ENCODE results near the gene RBCK1.
A peak's percentile ranks its signal among the peaks of the same experiment; 100 is the strongest.
"Not testable (repeated sequence)": the region's sequence is repeated elsewhere in the genome, so short reads cannot be mapped to it uniquely, and the experiment has no call there.

RBCK1 gene

GRCh38 chr20:407953-408842, at the start of gene RBCK1:
RBCK1 (plus strand) TSS chr20:408299; CDS start chr20:408758, 459 bp downstream.
- peak within 1 kb of the TSS; percentile 99 for H3K4me3 ChIP-seq (ENCODE audit: low read depth, low read length)
- peak; percentile 47 for DNase-seq (ENCODE audit: low read depth)

- no peak for DNase-seq (ENCODE audit: low read depth)
- no peak overlapping the region for H3K4me3 ChIP-seq (ENCODE audit: low read depth, low read length)
Observed at GRCh38 chr20:358891-359555, 49.1 kb upstream of the RBCK1 start.

GRCh38 chr20:361561-361960, 46.5 kb upstream of the RBCK1 start:
- DNase-seq (ENCODE audit: low read depth): no peak
- H3K4me3 ChIP-seq (ENCODE audit: low read depth, low read length): no peak overlapping the region

- DNase-seq (ENCODE audit: low read depth): peak; percentile 76
Observed at GRCh38 chr20:362271-363254, 45.5 kb upstream of the RBCK1 start.

GRCh38 chr20:363319-364078, 44.6 kb upstream of the RBCK1 start:
- no peak for DNase-seq (ENCODE audit: low read depth)
- no peak overlapping the region for H3K4me3 ChIP-seq (ENCODE audit: low read depth, low read length)

More at GRCh38 chr20:362271-363254, 45.5 kb upstream of the RBCK1 start:
- no peak overlapping the region for H3K4me3 ChIP-seq (ENCODE audit: low read depth, low read length)

- no peak overlapping the region for H3K4me3 ChIP-seq (ENCODE audit: low read depth, low read length)
- DNase-seq (ENCODE audit: low read depth): no peak
Observed at GRCh38 chr20:364905-365794, 42.9 kb upstream of the RBCK1 start.

- no peak for DNase-seq (ENCODE audit: low read depth)
- no peak overlapping the region for H3K4me3 ChIP-seq (ENCODE audit: low read depth, low read length)
Observed at GRCh38 chr20:366041-366718, 41.9 kb upstream of the RBCK1 start.

GRCh38 chr20:366719-367485, 41.2 kb upstream of the RBCK1 start:
- DNase-seq (ENCODE audit: low read depth): no peak
- H3K4me3 ChIP-seq (ENCODE audit: low read depth, low read length): no peak overlapping the region

- H3K4me3 ChIP-seq (ENCODE audit: low read depth, low read length): no peak overlapping the region
- no peak for DNase-seq (ENCODE audit: low read depth)
Observed at GRCh38 chr20:367486-367887, 40.6 kb upstream of the RBCK1 start.

GRCh38 chr20:368915-369314, 39.2 kb upstream of the RBCK1 start:
- H3K4me3 ChIP-seq (ENCODE audit: low read depth, low read length): no peak overlapping the region
- no peak for DNase-seq (ENCODE audit: low read depth)

- no peak for DNase-seq (ENCODE audit: low read depth)
- no peak overlapping the region for H3K4me3 ChIP-seq (ENCODE audit: low read depth, low read length)
Observed at GRCh38 chr20:370151-370600, 37.9 kb upstream of the RBCK1 start.

- H3K4me3 ChIP-seq (ENCODE audit: low read depth, low read length): no peak overlapping the region
- DNase-seq (ENCODE audit: low read depth): no peak
Observed at GRCh38 chr20:370977-371754, 36.9 kb upstream of the RBCK1 start.

- DNase-seq (ENCODE audit: low read depth): peak; percentile 81
- H3K4me3 ChIP-seq (ENCODE audit: low read depth, low read length): no peak overlapping the region
Observed at GRCh38 chr20:371755-372542, 36.1 kb upstream of the RBCK1 start.

GRCh38 chr20:372543-373082, 35.5 kb upstream of the RBCK1 start:
- not testable (repeated sequence) for H3K4me3 ChIP-seq (ENCODE audit: low read depth, low read length); DNase-seq (ENCODE audit: low read depth)

Data from skeletal muscle cell (primary cell).